Measurements from ENCODE around the gene RPS6KA2.

DNA sequence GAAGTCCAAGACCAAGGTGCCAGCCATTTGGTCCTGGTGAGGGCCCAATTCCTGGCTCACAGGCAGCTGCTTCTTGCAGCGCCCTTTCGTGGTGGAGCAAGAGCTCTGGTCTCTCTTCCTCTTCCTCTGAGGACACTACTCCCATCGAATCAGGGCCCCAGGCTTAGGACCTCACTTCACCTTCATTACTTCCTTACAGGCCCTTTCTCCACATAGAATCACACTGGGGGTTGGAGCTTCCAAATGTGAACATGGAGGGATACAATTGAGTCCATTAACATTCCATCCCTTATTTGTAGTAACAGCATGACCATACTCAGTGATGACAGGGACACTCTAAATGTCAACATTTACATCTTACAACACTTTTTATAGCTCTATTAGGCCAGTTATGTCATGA is 42.9 kb downstream of the RPS6KA2 start:
- TF ChIP-seq, protein P1, sequence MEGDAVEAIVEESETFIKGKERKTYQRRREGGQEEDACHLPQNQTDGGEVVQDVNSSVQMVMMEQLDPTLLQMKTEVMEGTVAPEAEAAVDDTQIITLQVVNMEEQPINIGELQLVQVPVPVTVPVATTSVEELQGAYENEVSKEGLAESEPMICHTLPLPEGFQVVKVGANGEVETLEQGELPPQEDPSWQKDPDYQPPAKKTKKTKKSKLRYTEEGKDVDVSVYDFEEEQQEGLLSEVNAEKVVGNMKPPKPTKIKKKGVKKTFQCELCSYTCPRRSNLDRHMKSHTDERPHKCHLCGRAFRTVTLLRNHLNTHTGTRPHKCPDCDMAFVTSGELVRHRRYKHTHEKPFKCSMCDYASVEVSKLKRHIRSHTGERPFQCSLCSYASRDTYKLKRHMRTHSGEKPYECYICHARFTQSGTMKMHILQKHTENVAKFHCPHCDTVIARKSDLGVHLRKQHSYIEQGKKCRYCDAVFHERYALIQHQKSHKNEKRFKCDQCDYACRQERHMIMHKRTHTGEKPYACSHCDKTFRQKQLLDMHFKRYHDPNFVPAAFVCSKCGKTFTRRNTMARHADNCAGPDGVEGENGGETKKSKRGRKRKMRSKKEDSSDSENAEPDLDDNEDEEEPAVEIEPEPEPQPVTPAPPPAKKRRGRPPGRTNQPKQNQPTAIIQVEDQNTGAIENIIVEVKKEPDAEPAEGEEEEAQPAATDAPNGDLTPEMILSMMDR (conservative IDR thresholded peaks at IDR 0.05) = no peak
- no peak for TF ChIP-seq ZFX (IDR thresholded peaks at IDR 0.05)

Measured in C4-2B (cell line).